ENCODE measurements around the gene NES.
"Not testable (repeated sequence)": the region's sequence is repeated elsewhere in the genome, so short reads cannot be mapped to it uniquely, and the experiment has no call there.

NES gene

DNA sequence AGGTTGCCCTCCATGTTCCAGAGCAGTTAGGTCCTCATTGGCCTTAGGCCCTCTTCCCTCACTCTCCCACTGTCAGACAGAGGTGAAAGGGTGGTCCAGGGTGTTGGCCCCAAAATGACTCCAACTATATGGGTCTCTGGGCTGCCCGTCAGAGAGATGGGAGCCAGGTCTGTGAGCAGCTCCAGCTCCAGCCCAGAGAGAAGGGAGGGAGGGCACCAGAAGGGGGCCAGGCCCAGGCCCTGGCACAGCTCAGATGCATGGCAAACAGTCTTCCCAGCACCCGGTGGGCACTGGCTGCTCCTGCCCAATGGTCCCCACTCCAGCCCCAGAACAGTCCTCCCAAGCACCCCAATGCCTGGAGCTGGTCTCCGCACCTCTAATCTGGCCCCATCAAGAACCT, 33.1 kb downstream of the NES start:
- DNase-seq (ENCODE audit: low spot score), result no peak

DNA sequence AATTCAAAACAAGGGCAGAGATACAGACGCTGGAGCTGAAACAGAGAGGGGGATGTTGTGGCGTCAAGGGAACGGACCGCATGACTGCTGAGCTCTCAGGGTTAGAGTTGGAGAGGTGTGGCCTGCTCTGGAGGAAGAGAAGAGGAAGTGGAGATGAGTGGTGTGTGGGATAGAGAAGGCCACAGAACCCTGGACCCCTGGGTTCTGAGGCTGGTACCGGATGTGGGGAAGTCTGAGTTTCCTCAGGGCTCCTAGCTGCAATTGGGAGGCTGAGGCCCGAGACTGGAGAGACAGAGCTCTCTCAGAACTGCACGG, 33.5 kb downstream of the NES start:
- DNase-seq (ENCODE audit: low spot score), result no peak

DNA sequence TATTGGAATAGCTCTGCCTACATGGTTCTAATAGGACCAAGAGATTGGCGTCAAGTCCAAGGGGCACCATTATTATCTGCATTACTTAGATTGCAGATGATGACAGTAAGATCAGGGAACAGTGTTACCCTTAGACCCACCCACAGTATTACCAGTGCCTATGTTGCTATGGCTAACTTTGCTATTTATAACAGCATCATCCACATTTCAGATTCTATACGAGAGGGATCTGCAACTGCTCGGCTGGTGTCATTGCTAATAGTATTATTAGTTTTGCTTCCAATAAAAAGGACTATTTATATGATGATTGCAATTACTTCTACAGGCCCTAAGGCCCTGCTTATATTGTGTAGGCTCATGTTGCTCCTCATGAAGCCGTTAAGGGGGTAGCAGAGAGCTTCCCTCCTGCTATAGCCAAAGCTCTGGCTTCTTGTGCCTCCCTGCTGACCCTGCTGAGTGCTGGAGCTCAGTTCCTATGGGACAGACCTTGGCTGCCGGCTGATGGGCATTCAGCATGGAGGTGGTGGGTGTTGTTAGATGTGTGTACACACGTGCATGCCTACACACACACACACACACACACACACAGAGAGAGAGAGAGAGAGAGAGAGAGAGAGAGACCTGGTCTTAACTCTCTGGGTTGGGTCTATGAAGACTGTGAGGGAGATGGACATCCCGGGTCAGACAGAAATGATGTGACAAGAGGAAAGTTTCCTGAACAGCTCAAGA, 34.0 kb downstream of the NES start:
- no peak for DNase-seq (ENCODE audit: low spot score)

DNA sequence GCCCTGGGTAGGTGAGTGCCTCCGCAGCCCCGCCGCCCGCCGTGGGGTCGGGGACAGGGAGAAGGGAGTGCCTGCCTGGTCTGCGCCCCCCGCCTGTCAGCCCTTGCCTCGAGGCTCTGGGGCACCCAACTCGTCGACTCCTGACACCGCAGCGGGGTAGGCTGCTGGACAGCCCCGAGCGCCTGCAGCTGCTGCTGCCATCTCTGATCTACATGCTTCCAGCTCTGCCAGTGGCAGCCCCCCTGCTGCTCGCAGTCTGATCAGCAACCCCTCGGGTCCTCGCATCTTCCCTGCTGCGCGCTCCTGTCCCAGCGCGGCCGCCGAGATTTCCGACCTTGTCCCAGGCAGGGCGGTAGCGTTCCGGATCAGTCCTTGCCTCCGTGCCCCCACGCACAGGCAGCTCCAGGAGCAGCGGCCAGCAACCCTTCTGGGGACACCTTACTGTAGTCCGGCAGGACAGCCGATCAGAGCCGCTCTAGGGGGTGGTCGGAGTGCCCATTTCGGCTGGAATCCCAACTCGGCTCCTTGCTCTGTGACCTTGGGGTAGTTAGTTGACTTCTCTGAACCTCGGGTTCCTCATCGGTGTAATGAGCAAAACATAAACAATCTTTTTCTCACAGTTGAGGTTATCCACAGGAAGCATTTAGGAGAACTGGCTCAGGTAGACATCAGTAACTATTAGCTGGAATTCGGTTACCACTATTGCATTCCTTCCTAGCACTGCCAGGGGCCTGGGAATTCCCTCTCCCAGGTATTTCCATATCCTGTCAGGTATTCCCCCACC, 34.8 kb downstream of the NES start:
- DNase-seq (ENCODE audit: low spot score), result peak; percentile 62

DNA sequence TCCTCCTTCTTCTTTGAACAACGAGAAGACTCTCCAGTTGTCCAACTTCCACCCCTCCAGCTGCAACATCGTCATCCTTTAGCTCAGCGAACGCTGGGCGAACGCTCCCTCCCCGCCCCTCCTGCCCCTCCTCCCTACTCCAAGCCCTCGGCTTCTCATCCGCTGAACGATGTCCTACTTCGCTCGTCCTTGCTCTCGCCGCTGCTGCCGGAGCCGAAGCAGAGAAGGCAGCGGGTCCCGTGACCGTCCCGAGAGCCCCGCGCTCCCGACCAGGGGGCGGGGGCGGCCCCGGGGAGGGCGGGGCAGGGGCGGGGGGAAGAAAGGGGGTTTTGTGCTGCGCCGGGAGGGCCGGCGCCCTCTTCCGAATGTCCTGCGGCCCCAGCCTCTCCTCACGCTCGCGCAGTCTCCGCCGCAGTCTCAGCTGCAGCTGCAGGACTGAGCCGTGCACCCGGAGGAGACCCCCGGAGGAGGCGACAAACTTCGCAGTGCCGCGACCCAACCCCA, 35.4 kb downstream of the NES start, which contains the start of gene BCAN:
TSS of gene BCAN (plus strand) at position 357 of the 504 bp plus-strand sequence. CDS start 3,938 bp downstream, outside the sequence.
- peak; percentile 84 for DNase-seq (ENCODE audit: low spot score)

DNA sequence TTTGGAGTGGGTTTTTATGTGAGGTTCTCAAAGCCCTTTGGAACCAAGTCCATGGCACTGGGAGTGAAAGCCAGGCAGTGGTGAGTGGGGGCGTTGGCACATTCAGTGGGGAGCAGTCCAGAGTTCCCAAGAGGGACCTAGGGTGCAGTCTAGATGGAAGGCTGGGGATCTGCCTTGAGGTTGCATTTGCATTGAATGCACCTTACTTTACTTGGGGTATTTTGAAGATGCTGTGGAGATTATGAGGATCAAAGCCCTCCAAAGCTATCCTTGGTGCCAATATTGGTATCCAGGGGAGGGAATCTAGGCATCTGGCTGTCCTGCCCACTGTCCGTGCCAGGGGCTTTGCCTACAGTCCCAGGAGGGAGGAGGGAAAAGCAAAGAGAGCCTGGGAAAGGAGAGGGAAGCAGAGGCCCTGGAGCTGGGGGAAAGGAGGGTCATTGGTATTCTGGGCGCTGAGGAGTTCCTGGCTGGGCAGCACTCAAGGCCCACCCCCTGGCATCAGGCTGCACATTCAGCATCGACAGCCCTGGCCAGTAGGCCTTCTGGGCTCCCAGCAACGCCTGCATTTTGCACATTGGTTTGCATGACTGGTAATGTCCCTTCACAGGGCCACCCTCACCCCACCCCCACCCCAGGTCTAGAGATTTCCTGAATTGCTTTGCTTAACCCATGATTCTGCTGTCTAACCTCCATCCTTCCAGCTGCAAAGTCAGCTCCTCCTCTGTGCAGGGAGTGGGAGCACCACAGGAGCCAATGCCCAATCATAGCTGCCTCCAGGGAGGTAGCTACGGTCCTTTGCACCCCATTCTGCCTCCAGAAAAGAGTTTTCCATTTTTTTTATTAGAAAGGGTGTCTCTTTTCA, 36.1 kb downstream of the NES start:
- DNase-seq (ENCODE audit: low spot score), result no peak

DNA sequence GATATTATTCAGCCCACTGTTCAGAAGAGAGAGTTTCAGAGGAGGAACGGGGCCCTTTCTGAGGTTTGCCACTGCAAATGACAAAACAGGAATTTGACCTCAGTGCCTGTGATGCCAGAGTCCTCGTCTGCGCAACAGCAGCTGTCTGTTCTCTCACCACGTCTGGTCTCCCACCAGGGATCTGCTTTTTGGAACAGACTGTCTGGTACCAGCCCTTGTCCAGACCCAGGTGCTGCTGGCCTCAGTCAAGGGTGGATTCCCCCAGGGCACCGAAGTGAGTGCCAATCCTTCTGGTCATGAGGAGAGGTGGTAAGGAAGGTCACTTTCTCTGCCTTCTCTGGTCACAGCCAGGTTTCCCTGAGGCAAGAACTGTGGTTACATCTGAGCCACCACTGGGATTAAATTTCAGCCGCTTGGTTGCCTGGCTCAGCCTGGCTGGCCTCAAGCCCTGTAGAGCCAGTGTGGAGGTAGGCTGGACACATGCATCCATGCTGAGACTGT, 37.6 kb downstream of the NES start:
- no peak for DNase-seq (ENCODE audit: low spot score)

DNA sequence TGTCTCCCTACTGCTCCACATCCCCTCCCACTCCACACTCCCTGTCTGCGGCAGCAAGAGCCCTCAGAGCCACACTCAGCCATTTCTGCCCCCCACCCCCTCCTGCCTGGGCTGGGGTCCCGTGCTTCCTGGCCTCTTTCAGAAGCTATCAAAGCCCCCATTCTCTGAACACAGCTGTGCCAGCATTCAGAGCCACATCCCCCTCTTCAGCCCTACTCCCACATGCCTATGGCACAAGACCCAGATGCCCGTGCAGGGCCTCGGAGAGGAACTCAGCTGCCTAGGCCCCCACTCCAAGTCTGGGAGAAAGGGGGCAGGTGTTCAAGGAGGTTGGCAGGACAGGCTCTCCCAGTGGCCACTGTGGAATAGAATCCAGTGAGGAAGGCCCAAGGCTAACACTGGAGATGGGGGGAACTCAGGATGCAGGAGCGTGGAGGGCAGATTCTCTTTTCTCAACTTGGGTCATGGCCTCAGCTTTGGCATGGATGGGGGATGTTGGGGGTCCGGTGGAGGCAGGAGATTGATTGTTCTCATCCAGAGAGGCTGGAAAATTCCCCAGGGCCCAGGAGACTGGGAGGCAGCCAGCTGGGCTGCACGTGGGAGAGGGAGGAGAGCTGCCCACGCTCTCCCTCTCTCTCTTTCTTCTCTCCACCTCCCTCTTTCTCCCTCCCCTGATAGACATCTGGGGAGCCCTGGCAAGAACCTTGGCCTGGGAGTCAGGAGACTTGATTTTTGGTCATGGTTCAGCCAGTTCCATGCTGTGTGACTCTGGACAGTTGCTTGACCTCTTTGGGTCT, 38.8 kb downstream of the NES start:
- no peak for DNase-seq (ENCODE audit: low spot score)

DNA sequence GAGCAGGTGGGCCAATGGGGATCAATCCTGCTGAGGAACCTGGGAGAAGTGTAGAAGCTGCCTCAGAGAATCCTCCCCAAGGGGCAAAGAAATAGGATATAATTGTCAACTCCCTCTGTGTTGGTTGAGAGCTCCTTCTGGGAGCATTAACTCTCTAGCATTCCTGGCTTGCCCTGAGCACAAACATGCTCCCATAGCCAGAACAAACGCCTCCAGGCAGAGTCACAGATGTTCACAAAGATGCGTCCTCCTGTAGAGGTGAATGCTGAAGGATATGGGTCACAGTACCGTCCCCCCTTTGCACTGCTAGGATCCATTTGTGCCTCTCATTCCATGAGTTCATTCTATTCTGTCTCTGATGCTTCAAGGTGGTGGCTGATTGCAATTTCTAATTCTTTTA, 44.9 kb downstream of the NES start:
- DNase-seq (ENCODE audit: low spot score), result no peak

DNA sequence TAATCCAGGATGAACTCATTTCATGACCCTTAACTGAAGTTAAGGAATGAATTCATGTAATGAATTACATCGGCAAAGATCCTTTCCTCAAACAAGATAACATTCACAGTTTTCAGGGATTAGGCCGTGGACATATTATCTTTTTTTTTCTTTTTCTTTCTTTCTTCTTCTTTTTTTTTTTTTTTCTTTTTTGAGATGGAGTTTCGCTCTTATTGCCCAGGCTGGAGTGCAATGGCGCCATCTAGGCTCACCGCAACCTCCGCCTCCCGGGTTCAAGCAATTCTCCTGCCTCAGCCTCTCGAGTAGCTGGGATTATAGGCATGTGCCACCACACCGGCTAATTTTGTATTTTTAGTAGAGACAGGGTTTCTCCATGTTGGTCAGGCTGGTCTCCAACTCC, 46.1 kb downstream of the NES start:
- DNase-seq (ENCODE audit: low spot score), result not testable (repeated sequence)

DNA sequence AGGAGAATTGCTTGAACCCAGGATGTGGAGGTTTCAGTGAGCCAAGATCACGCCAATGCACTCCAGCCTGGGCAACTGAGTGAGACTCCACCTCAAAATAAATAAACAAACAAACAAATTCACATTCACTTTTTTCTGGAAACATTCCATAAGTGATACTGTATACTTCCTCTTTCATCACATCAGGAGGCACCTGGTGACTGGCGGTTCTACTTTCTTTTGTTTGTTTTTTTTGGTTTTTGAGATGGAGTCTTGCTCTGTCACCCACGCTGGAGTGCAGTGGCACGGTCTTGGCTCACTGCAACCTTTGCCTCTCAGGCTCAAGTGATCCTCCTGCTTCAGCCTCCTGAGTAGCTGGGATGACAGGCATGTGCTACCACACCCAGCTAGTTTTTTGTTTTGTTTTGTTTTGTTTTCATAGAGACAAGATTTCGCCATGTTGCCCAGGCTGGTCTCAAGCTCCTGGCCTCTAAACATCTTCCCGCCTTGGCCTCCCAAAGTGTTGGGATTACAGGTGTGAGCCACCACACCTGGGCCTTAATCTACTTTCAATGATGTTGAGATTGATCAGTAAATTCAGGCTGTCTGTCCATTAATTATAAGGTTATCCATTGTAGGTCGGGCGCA, 47.3 kb downstream of the NES start:
- no peak for DNase-seq (ENCODE audit: low spot score)

DNA sequence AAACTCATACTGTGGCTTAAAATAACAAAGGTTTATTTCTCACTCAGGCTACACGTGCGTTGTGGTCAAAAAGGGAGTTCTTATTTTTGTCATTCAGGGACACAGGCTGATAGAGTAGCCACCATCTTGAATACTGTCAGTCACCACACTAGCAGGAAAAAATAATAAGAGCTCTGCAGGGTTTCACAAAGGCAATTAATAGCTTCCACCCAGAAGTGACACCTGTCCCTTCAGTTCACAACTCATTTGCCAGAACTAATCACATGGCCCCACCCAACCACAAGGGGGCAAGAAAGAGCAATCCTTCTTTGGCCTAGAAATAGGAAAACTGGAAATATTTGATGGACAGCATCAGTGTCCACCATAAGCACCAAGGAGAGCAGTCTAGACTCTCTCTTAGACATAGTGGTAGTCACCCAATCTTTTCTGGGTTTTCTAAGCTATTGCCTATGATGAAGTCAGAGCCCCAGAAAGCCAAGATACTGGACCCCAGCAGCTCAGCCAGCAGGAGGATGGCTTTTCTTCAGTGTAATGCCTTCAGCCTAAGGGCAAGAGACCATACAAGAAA, 49.8 kb downstream of the NES start:
- DNase-seq (ENCODE audit: low spot score), result no peak

DNA sequence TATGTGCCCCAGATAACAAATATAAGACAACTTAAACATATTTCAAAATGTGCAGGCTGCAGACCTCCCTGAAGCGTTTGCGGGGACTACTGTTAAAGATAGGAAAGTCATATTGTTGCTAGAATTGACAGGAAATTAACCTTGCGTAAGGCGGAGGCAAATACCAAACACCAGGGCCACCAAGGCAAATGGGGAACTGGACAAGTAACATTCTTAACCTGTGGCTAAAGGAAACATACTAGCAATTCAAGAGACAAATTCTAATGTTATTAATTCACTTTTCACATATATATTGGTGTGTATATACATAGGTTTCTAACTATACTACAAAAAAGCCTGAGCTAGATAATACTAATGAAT, 51.1 kb downstream of the NES start:
- no peak for DNase-seq (ENCODE audit: low spot score)

DNA sequence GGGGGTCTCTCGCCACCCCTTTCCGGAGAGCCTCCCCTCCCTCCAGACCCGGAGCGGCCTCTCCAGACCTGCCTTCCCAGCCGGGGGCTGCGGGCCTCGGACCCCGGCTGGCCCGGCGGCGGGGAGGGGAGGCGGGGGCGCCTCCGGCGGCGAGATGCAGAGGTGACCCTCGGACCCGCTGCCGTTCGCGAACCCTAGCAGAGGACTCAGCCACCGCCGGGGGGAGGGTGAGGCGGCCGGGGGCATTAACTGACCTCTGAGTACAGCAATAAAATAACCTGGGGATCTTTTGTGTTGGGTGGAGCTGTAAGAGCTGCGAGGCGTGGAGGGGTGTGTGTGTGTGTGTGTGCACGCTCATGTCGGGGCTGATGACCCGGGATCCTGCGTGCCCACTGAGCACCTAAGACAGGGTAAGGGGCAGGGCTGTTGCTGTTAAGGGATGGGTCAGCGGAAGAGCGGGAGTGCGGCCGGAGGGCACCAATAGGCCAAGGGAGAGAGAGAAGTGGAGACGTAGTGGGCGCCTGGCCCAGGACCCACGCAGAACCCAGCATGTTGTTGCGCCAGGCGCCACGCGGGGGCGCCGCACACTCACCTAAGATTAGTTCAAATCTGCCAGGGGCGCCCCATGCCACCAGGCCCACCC, 51.6 kb downstream of the NES start:
- peak; percentile 78 for DNase-seq (ENCODE audit: low spot score)

DNA sequence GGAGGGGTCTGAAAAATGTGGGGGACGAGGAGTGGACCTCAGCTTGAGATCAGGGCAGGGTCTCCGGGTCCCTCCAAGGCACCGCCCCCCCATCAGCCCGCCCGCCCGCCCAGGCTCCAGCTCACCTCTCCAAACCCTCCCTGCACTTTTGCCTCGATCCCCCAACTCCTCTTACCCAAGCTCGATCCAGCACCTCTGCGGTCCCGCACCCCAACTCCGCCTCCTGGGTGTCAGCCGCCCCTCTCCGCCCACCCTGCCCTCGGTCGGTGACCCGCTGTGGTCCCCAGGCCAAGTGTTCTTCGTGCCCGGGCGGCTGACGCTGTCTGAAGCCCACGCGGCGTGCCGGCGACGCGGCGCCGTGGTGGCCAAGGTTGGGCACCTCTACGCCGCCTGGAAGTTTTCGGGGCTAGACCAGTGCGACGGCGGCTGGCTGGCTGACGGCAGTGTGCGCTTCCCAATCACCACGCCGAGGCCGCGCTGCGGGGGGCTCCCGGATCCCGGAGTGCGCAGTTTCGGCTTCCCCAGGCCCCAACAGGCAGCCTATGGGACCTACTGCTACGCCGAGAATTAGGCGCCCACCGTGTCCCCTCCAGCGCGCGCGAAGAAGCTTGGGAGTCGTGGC, 52.3 kb downstream of the NES start:
- no peak for DNase-seq (ENCODE audit: low spot score)

DNA sequence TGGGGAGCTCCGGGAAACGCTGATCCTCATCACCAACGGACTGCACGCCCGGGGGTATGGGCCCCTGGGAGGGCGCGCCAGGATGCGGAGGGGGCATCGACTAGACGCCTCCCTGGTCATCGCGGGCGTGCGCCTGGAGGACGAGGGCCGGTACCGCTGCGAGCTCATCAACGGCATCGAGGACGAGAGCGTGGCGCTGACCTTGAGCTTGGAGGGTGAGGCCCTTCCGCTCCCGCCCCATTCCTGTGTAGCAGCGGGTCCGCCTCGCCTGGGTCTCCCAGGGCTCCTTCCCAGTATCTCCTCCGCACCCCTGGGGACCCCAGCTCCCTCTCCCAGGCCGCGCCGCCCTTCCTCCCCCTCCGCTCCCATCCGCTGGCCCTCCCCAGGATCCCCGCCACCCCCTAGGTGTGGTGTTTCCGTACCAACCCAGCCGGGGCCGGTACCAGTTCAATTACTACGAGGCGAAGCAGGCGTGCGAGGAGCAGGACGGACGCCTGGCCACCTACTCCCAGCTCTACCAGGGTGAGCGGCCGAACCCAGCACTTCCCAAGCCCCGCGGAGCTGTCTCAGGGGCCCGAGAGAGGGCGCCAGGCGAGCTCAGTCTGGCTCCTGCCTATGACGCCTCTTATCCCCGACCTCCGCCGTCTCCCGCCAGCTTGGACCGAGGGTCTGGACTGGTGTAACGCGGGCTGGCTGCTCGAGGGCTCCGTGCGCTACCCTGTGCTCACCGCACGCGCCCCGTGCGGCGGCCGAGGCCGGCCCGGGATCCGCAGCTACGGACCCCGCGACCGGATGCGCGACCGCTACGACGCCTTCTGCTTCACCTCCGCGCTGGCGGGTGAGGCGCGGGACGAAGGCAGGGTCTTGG, 53.0 kb downstream of the NES start:
- peak; percentile 85 for DNase-seq (ENCODE audit: low spot score)

DNA sequence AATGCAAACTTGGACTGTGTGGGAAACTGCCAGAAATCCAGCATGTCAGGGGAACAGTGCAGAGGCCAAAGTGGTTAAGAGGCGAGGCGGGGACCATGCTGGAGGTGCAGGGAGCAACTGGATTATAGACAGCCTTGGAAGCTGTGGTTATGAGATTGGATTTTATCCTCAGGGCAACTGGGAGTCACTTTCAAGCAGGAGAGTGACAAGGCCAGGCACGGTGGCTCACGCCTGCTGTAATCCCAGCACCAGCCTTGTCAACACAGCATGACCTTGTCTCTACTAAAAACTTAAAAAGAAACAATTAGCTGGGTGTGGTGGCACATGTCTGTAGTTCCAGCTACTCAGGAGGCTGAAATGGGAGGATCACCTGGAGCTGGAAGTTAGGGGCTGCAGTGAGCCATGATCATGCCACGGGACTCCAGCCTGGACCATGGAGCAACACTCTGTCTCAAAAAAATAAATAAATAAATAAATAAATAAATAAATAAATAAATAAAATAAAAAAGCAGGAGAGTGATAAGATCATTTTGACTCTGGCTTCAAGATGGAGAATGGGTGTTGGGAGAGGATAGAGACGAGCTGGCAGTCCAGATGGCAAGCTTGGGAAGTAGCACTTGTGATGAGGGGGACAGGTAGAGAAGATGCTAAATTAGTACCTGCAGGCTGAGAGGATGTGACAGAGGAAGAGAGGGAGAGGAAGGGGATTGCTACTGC, 54.5 kb downstream of the NES start:
- DNase-seq (ENCODE audit: low spot score), result no peak

DNA sequence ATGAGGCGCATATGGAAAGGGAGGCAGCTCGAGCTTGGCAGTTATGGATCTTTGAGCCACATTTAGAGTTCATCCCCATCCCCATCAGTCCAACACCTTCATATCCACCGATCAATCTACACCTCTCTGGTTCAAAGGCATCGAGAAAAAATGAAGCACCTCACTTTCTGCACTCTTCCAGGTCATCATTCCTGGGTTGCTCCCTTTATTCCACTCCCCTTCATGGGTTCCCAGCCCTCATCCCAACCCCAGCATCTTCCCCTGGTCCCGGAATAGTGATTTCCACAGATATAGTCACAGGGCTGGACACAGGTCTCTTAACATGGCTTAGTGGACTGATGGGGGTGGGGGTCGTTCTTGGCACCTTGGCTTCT, 57.6 kb downstream of the NES start:
- no peak for DNase-seq (ENCODE audit: low spot score)

All from ecto neural progenitor cell (in vitro differentiated cells).